GM19438 (cell line): ENCODE data around the gene FRMD1.

Experiments used
- ATAC-seq: cut with Tn5 transposase; IDR thresholded peaks from one replicate; pipeline ENCODE4 v1.9.1; 2021; ENCODE audit warnings: low read depth; ENCODE audit not compliant: unreplicated experiment

The FRMD1 gene

GRCh38 chr6:168078943-168079405 is at the start of gene FRMD1:
Gene FRMD1 (minus strand): TSS chr6:168079212. CDS start chr6:168079094, 118 bp downstream.
- no peak for ATAC-seq

- ATAC-seq: no peak
Measured at GRCh38 chr6:168128006-168128630, 49.1 kb upstream of the FRMD1 start.

- ATAC-seq: no peak
Measured at GRCh38 chr6:168127384-168127868, 48.4 kb upstream of the FRMD1 start.

- ATAC-seq: no peak
Measured at GRCh38 chr6:168126566-168127383, 47.8 kb upstream of the FRMD1 start.

GRCh38 chr6:168125429-168126001 is 46.5 kb upstream of the FRMD1 start:
- no peak for ATAC-seq

- no peak for ATAC-seq
Measured at GRCh38 chr6:168124921-168125320, 45.9 kb upstream of the FRMD1 start.

GRCh38 chr6:168124158-168124557 is 45.1 kb upstream of the FRMD1 start:
- no peak for ATAC-seq

- no peak for ATAC-seq
Measured at GRCh38 chr6:168123165-168123911, 44.3 kb upstream of the FRMD1 start.

- ATAC-seq: no peak
Measured at GRCh38 chr6:168122521-168122920, 43.5 kb upstream of the FRMD1 start.

- no peak for ATAC-seq
Measured at GRCh38 chr6:168122011-168122410, 43.0 kb upstream of the FRMD1 start.

GRCh38 chr6:168121303-168121665 is 42.3 kb upstream of the FRMD1 start:
- ATAC-seq: no peak

GRCh38 chr6:168120390-168121302 is 41.6 kb upstream of the FRMD1 start:
- ATAC-seq: no peak

- no peak for ATAC-seq
Measured at GRCh38 chr6:168119539-168119938, 40.5 kb upstream of the FRMD1 start.

GRCh38 chr6:168118935-168119334 is 39.9 kb upstream of the FRMD1 start:
- ATAC-seq: no peak

- no peak for ATAC-seq
Measured at GRCh38 chr6:168117942-168118341, 38.9 kb upstream of the FRMD1 start.

GRCh38 chr6:168116975-168117899 is 38.2 kb upstream of the FRMD1 start:
- no peak for ATAC-seq

- no peak for ATAC-seq
Measured at GRCh38 chr6:168116438-168116974, 37.5 kb upstream of the FRMD1 start.

GRCh38 chr6:168115748-168116437 is 36.9 kb upstream of the FRMD1 start:
- ATAC-seq: no peak
